SK-N-SH (cell line): ENCODE data around the gene DOK6. TPM values are rescaled to one million over a fixed set of nuclear protein-coding genes. Genes with fewer than 3 reads are reported as not detected.

Experiments
- CTCF ChIA-PET: fragments of 300-600, 350-600 bp; formaldehyde crosslinking; extraction: SDS; loops from one replicate; lab custom pipeline; 2021; lab: Yijun Ruan, JAX
- POLR2A ChIA-PET: fragments of 350-600 bp; sonication (Branson Sonifier 250); formaldehyde crosslinking; extraction: SDS; loops from one replicate; lab custom pipeline; 2020; ENCODE audit warnings: antibody characterized with exemption, inconsistent platforms; lab: Yijun Ruan, JAX
- DNase-seq: peaks from one replicate; pipeline ENCODE4 v3.0.0; 2012
- H2AFZ ChIP-seq: fragments of 200-600 bp; sonication (generic); 2 replicates; pipeline ENCODE4 v1.8.1; 2016; ENCODE audit warnings: antibody characterized with exemption, mild to moderate bottlenecking, low read depth
- H3F3A ChIP-seq: fragments of 200-600 bp; sonication (generic); replicated peaks from 2 replicates; pipeline ENCODE3; 2016; ENCODE audit warnings: antibody characterized with exemption, mild to moderate bottlenecking; ENCODE audit not compliant: insufficient read depth
- H3K27ac ChIP-seq, 2 experiments: fragments of 200-500 bp in 1 of 2; fragments of 200-600 bp in 1 of 2; sonication (Bioruptor generic) in 1 of 2; sonication (generic), shearing (Covaris generic) in 1 of 2; 2 replicates each; pipeline versions ENCODE4 v1.5.1 to v1.6.1; 2014 to 2016; ENCODE audit warnings: low read depth in 2 of 2, inconsistent platforms in 1 of 2, low read length in 1 of 2, mild to moderate bottlenecking in 1 of 2, mixed read lengths in 1 of 2
- H3K27me3 ChIP-seq: fragments of 200-600 bp; sonication (generic), shearing (Covaris generic); 2 replicates; pipeline ENCODE4 v1.6.1; 2016; ENCODE audit warnings: mixed run types; ENCODE audit not compliant: insufficient read depth
- H3K36me3 ChIP-seq, 2 experiments: fragments of 200-500 bp in 1 of 2; fragments of 200-600 bp in 1 of 2; sonication (Bioruptor generic) in 1 of 2; sonication (generic) in 1 of 2; replicated peaks in 1 of 2; 2 replicates each; pipeline versions ENCODE3 to v1.5.1; 2014 to 2016; ENCODE audit warnings: low read length in 1 of 2, mild to moderate bottlenecking in 1 of 2; ENCODE audit not compliant: insufficient read depth in 2 of 2, control insufficient read depth in 1 of 2
- H3K4me1 ChIP-seq, 2 experiments: fragments of 200-500 bp in 1 of 2; fragments of 200-600 bp in 1 of 2; sonication (Bioruptor generic) in 1 of 2; sonication (generic), shearing (Covaris generic) in 1 of 2; 2 replicates each; pipeline versions ENCODE4 v1.5.1 to v1.6.1; 2014 to 2016; ENCODE audit warnings: low read depth in 1 of 2, low read length in 1 of 2, mixed run types in 1 of 2; ENCODE audit not compliant: insufficient read depth in 2 of 2, control insufficient read depth in 1 of 2
- H3K4me2 ChIP-seq: fragments of 200-600 bp; sonication (generic), shearing (Covaris generic); 2 replicates; pipeline ENCODE4 v1.6.1; 2017; ENCODE audit warnings: mixed run types
- H3K4me3 ChIP-seq, 2 experiments: fragments of 200-500 bp in 1 of 2; fragments of 200-600 bp in 1 of 2; sonication (Bioruptor generic) in 1 of 2; sonication (generic), shearing (Covaris generic) in 1 of 2; 2 replicates each; pipeline versions ENCODE4 v1.5.1 to v1.8.1; 2014 to 2016; ENCODE audit warnings: low read depth in 2 of 2, inconsistent platforms in 1 of 2, low read length in 1 of 2, mild to moderate bottlenecking in 1 of 2, mixed read lengths in 1 of 2, moderate library complexity in 1 of 2
- H3K79me2 ChIP-seq: fragments of 200-600 bp; sonication (generic); 2 replicates; pipeline ENCODE4 v1.8.1; 2017; ENCODE audit warnings: mild to moderate bottlenecking; ENCODE audit not compliant: insufficient read depth
- H3K9ac ChIP-seq: fragments of 200-600 bp; sonication (generic); 2 replicates; pipeline ENCODE4 v1.6.1; 2017; ENCODE audit warnings: mixed run types
- H3K9me2 ChIP-seq: fragments of 200-600 bp; sonication (generic); 2 replicates; pipeline ENCODE4 v1.6.1; 2017; ENCODE audit warnings: mixed run types
- H3K9me3 ChIP-seq: fragments of 200-600 bp; sonication (generic); 2 replicates; pipeline ENCODE4 v1.6.1; 2017; ENCODE audit warnings: mixed run types, mild to moderate bottlenecking, moderate library complexity
- H4K20me1 ChIP-seq: fragments of 200-600 bp; sonication (generic); 2 replicates; pipeline ENCODE4 v1.6.1; 2017; ENCODE audit warnings: mild to moderate bottlenecking, mixed run types; ENCODE audit not compliant: insufficient read depth
- FOXM1 ChIP-seq: IDR thresholded peaks from 2 replicates; pipeline ENCODE4 v1.4.0; 2012; ENCODE audit warnings: low read depth, mild to moderate bottlenecking
- GABPA ChIP-seq: IDR thresholded peaks from 2 replicates; pipeline ENCODE4 v1.4.0; 2012; ENCODE audit warnings: low read depth, mild to moderate bottlenecking
- JUND ChIP-seq: IDR thresholded peaks from 2 replicates; pipeline ENCODE4 v1.4.0; 2012
- MEF2A ChIP-seq: IDR thresholded peaks from 2 replicates; pipeline ENCODE4 v1.4.0; 2012; ENCODE audit warnings: low read depth, borderline replicate concordance
- MXI1 ChIP-seq: IDR thresholded peaks from 2 replicates; pipeline ENCODE4 v1.6.1; 2012; ENCODE audit warnings: mild to moderate bottlenecking, low read depth, low read length, improper control_type of control experiment
- PBX3 ChIP-seq: IDR thresholded peaks from 2 replicates; pipeline ENCODE4; 2012
- REST ChIP-seq: IDR thresholded peaks from 2 replicates; pipeline ENCODE4 v1.6.1; 2012; ENCODE audit warnings: mild to moderate bottlenecking, low read depth, low read length, moderate library complexity
- RFX5 ChIP-seq: IDR thresholded peaks from 2 replicates; pipeline ENCODE4 v1.6.1; 2012; ENCODE audit warnings: mild to moderate bottlenecking, improper control_type of control experiment, low read length
- SIN3A ChIP-seq: IDR thresholded peaks from 2 replicates; pipeline ENCODE4 v1.6.1; 2012; ENCODE audit warnings: low read depth, mild to moderate bottlenecking, low read length, moderate library complexity, borderline replicate concordance
- TAF1 ChIP-seq: IDR thresholded peaks from 2 replicates; pipeline ENCODE4 v1.6.1; 2012; ENCODE audit warnings: low read depth, mild to moderate bottlenecking, low read length, moderate library complexity, borderline replicate concordance
- YY1 ChIP-seq: IDR thresholded peaks from 2 replicates; pipeline ENCODE4 v1.4.0; 2012; ENCODE audit warnings: low read depth, mild to moderate bottlenecking
- ZBTB33 ChIP-seq: IDR thresholded peaks from 2 replicates; pipeline ENCODE4 v1.4.0; 2012; ENCODE audit warnings: low read depth, borderline replicate concordance
- polyA plus RNA-seq, 3 experiments: library from polyadenylated mRNA; depleted of rRNA; stranded (reverse); fragments of >200 nt; gene quantifications; 2 replicates each; pipeline ENCODE4 v1.2.3, GENCODE V29; 2012

Gene DOK6
- polyA plus RNA-seq, 1 of the 3 experiments (the other 2 are of a cell fraction): 3.9 TPM

DNA sequence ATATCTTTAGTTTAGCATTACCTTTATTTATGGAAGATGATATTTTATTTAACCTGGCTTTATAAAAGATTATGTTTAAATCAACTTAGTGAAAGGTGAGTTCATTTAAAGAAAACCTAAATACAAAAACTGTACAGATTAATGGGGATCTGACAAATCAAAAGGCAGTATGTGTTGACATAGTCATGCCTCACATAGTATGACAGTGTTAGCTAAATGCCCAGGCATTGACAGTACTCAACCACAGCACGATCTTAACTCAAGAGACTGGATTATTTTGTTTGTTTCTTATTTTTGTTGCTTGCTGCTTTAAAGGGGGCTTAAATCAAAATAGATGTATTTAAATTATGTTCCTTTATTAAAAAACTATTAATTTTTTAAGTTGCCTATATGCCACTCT, 7.8 kb downstream of the DOK6 start (continued):
- no peak for TF ChIP-seq REST
- no peak for TF ChIP-seq RFX5
- TF ChIP-seq MXI1: no peak
- no peak for TF ChIP-seq SIN3A
- TF ChIP-seq JUND: no peak
- no peak for TF ChIP-seq YY1
- TF ChIP-seq PBX3: no peak

DNA sequence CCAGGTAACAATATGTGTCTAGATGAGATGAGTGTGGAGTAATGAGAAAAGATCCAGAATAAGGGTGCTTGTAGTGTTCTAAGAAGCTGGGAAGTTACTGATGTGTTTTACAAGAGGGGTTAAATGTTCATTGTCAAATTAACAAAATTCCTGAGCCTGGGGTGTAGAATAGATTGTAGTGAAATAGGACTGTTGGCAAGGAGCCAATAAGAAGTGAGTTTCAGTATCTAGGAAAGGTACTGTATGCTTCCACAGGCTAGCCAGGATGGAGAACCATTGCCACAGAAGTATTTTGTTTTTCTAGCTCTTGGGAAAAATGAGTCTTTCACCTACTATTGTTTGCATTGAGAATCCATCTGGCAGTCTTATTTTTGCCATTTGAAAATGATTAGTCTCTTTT, 10.5 kb downstream of the DOK6 start:
- ChIA-PET CTCF (no interaction called here), POLR2A (no interaction called here)
- H3K9ac ChIP-seq: no peak overlapping the region
- no peak for TF ChIP-seq MEF2A
- no peak for TF ChIP-seq MXI1
- no peak for TF ChIP-seq FOXM1
- TF ChIP-seq GABPA: no peak
- no peak for TF ChIP-seq REST
- TF ChIP-seq ZBTB33: no peak
- TF ChIP-seq JUND: no peak
- TF ChIP-seq TAF1: no peak
- TF ChIP-seq YY1: no peak
- no peak for TF ChIP-seq PBX3
- no peaks in the 10 kb centered on the region for H4K20me1 ChIP-seq
- no peaks in the 10 kb centered on the region for H3K9me2 ChIP-seq
- H3K27ac ChIP-seq: no peak overlapping the region
- no peak for DNase-seq
- no peaks in the 10 kb centered on the region for H3K27me3 ChIP-seq
- H3K9me3 ChIP-seq: no peaks in the 10 kb centered on the region
- H3K36me3 ChIP-seq: no peaks in the 10 kb centered on the region
- no peak overlapping the region for H2AFZ ChIP-seq
- H3F3A ChIP-seq: no peaks in the 10 kb centered on the region
- no peaks in the 10 kb centered on the region for H3K4me1 ChIP-seq
- H3K79me2 ChIP-seq: no peaks in the 10 kb centered on the region; the same call in 1 of the 2 replicates
- H3K4me2 ChIP-seq: no peak overlapping the region
- no peak overlapping the region for H3K4me3 ChIP-seq
